AG09309 (cell line): ENCODE results near the gene ELK3.

Experiments
- DNase-seq: peaks from one replicate; pipeline ENCODE4 v3.0.0-alpha.2; 2010; ENCODE audit warnings: low read depth
- H3K4me3 ChIP-seq: 2 replicates; pipeline ENCODE4 v1.5.1; 2011; ENCODE audit warnings: mild to moderate bottlenecking, low read depth, low read length, moderate library complexity; ENCODE audit not compliant: control insufficient read depth
- CTCF ChIP-seq: IDR thresholded peaks from 2 replicates; pipeline ENCODE4 v1.5.1; 2011; ENCODE audit warnings: mild to moderate bottlenecking, low read depth, low read length, inconsistent platforms; ENCODE audit not compliant: insufficient read depth, control insufficient read depth; ENCODE audit errors: missing control alignments

The ELK3 gene

GRCh38 chr12:96194971-96195844 is 1.0 kb downstream of the ELK3 start:
- peak overlapping the region; percentile 90 for H3K4me3 ChIP-seq
- no peak for TF ChIP-seq CTCF
- DNase-seq, result no peak

GRCh38 chr12:96195845-96196451 is 1.8 kb downstream of the ELK3 start:
- DNase-seq, result no peak
- no peak for TF ChIP-seq CTCF
- peak overlapping the region; percentile 90 for H3K4me3 ChIP-seq

GRCh38 chr12:96196781-96197180 is 2.6 kb downstream of the ELK3 start:
- no peak for TF ChIP-seq CTCF
- H3K4me3 ChIP-seq, result no peak overlapping the region
- DNase-seq, result no peak

- DNase-seq, result peak; percentile 89
- TF ChIP-seq CTCF, result no peak
- no peak overlapping the region for H3K4me3 ChIP-seq
These were observed 3.5 kb downstream of the ELK3 start for GRCh38 chr12:96197503-96198272.

GRCh38 chr12:96198965-96199364 is 4.8 kb downstream of the ELK3 start:
- peak; percentile 81 for DNase-seq
- TF ChIP-seq CTCF, result no peak
- no peak overlapping the region for H3K4me3 ChIP-seq

- H3K4me3 ChIP-seq, result no peak overlapping the region
- TF ChIP-seq CTCF, result no peak
- DNase-seq, result no peak
These were observed 5.3 kb downstream of the ELK3 start for GRCh38 chr12:96199464-96199863.
